ENCODE data around the gene MATN1.

MATN1 gene

DNA sequence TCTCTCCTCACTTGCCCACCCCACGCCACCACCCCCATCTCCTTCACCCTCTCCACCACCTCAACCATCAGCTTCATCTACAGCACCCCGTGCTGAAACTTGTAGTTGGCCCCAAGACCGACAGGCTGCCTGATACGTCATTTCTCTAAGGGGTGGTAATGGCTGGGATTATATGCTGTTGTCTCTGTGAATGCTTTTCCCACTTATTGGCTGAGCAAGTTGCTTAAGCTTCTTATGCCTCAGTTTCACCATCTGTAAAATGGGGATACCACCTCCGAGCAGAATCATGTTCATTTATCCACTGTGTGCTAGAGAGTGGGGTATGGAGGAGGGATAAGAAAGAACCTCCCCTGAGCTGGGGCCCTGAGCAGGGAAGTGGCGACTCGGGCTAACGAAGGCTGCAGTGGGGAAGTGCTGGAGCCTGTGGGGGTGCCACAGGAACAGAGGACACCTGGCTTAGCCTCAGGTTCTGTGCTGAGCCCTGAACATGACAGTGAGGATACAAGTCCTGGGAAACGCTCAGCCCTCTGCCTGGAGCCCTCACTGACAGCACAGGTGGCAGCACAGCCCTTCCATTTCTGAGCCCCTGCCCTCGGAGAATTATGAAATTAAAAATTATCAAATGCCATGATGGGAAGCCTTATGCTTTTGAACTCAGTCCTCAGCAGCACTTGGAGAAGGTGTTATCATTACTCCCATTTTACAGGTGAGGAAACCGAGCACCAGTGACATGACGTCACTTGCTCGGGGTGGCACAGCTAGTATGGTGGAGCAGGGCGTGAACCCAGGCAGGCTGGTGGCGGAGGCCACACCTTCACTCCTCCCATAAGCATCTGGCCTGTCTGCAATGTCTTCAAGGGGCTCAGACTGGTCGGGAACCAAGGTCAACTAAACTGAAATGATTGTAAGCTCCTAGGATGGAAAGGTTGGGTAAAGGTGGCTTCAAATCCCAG lies 2.8 kb downstream of the MATN1 start:
- no peak overlapping the region for H3K4me3 ChIP-seq (replicated peaks; ENCODE audit: insufficient read depth, low read length)
- TF ChIP-seq SPI1 (IDR thresholded peaks at IDR 0.05; ENCODE audit: borderline replicate concordance, low read depth) = peak; percentile 77; the same call in 1 of the 2 replicates
- TF ChIP-seq, protein P1, sequence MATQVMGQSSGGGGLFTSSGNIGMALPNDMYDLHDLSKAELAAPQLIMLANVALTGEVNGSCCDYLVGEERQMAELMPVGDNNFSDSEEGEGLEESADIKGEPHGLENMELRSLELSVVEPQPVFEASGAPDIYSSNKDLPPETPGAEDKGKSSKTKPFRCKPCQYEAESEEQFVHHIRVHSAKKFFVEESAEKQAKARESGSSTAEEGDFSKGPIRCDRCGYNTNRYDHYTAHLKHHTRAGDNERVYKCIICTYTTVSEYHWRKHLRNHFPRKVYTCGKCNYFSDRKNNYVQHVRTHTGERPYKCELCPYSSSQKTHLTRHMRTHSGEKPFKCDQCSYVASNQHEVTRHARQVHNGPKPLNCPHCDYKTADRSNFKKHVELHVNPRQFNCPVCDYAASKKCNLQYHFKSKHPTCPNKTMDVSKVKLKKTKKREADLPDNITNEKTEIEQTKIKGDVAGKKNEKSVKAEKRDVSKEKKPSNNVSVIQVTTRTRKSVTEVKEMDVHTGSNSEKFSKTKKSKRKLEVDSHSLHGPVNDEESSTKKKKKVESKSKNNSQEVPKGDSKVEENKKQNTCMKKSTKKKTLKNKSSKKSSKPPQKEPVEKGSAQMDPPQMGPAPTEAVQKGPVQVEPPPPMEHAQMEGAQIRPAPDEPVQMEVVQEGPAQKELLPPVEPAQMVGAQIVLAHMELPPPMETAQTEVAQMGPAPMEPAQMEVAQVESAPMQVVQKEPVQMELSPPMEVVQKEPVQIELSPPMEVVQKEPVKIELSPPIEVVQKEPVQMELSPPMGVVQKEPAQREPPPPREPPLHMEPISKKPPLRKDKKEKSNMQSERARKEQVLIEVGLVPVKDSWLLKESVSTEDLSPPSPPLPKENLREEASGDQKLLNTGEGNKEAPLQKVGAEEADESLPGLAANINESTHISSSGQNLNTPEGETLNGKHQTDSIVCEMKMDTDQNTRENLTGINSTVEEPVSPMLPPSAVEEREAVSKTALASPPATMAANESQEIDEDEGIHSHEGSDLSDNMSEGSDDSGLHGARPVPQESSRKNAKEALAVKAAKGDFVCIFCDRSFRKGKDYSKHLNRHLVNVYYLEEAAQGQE (IDR thresholded peaks at IDR 0.05; ENCODE audit: insufficient replicate concordance, low read depth) = no peak

DNA sequence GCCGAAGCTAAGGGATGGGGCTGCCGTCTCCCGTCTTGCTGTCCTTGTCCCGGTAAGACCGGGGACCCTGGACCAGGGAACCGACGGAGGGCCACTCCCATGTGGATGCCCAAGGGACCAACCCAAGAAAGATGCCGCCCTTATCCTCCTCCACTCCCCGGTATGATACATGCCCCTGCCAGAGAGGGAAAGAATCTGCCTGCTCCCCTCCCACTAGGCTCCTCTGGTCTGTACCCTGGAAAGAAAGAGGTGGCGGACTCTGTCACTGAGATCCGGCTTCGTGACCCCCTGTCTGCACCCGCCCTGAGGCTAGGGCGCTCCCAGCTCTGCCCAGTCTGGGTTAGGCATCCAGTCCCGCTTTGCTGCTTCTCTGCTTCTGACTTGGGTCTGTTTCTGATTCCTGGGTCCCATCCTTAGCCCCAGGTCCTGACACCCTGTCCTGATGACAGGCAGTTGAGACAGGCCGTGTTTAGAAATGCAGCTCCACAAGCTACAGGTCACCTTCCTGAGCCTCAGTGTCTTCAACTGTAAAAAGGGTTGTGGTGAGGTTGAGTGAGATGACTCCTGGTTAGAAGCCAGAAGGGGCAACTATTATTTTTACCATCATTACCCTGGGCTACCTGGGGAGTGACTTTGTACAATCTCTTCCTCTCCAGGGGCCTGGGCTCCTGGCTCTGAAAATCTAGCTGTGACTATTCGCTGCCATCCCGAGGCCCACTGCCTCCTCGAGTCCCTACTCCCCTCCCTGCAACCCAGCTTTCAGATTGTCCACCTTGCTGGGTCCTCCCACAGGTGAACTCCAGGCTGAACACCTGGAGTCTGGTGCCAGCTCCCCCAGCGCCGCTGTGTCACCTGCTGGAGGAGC lies 3.7 kb downstream of the MATN1 start:
- no peak for TF ChIP-seq POLR2AphosphoS5 (IDR thresholded peaks at IDR 0.05; ENCODE audit: low read depth)
- TF ChIP-seq, protein P2, sequence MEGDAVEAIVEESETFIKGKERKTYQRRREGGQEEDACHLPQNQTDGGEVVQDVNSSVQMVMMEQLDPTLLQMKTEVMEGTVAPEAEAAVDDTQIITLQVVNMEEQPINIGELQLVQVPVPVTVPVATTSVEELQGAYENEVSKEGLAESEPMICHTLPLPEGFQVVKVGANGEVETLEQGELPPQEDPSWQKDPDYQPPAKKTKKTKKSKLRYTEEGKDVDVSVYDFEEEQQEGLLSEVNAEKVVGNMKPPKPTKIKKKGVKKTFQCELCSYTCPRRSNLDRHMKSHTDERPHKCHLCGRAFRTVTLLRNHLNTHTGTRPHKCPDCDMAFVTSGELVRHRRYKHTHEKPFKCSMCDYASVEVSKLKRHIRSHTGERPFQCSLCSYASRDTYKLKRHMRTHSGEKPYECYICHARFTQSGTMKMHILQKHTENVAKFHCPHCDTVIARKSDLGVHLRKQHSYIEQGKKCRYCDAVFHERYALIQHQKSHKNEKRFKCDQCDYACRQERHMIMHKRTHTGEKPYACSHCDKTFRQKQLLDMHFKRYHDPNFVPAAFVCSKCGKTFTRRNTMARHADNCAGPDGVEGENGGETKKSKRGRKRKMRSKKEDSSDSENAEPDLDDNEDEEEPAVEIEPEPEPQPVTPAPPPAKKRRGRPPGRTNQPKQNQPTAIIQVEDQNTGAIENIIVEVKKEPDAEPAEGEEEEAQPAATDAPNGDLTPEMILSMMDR (IDR thresholded peaks at IDR 0.05; ENCODE audit: insufficient read depth, low read length) = no peak
- TF ChIP-seq SPI1 (IDR thresholded peaks at IDR 0.05; ENCODE audit: borderline replicate concordance, low read depth) = no peak
- TF ChIP-seq GABPA (IDR thresholded peaks at IDR 0.05; ENCODE audit: low read depth) = no peak
- TF ChIP-seq, protein P1 (IDR thresholded peaks at IDR 0.05; ENCODE audit: insufficient replicate concordance, low read depth) = no peak
- peak overlapping the region; percentile 89 for H3K27ac ChIP-seq (replicated peaks)
- no peaks in the 10 kb centered on the region for H3K27me3 ChIP-seq (ENCODE audit: insufficient read depth, poor library complexity, severe bottlenecking)
- DNase-seq (ENCODE audit: low read depth in 1 of 2, low spot score in 1 of 2) = peak in 1 of 2 experiments; percentile 75
- H3K4me3 ChIP-seq (replicated peaks; ENCODE audit: insufficient read depth, low read length) = peak overlapping the region; percentile 51

More for the DNA sequence above, 2.8 kb downstream of the MATN1 start:
- Histone ChIP-seq H3K27me3 (ENCODE audit: insufficient read depth, poor library complexity, severe bottlenecking) (no peaks in the 10 kb centered on the region), H3K27ac (replicated peaks) (no peak overlapping the region)
- DNase-seq (ENCODE audit: low read depth in 1 of 2, low spot score in 1 of 2) = peak in 1 of 2 experiments; percentile 43

- Histone ChIP-seq H3K27ac (replicated peaks) (peak overlapping the region; percentile 89), H3K4me3 (replicated peaks; ENCODE audit: insufficient read depth, low read length) (peak overlapping the region; percentile 51), H3K27me3 (ENCODE audit: insufficient read depth, poor library complexity, severe bottlenecking) (no peaks in the 10 kb centered on the region)
- peak; percentile 93 to 97 for DNase-seq (ENCODE audit: low read depth in 1 of 2, low spot score in 1 of 2)
- TF ChIP-seq GABPA (IDR thresholded peaks at IDR 0.05; ENCODE audit: low read depth) (no peak), SPI1 (IDR thresholded peaks at IDR 0.05; ENCODE audit: borderline replicate concordance, low read depth) (no peak), POLR2AphosphoS5 (IDR thresholded peaks at IDR 0.05; ENCODE audit: low read depth) (peak; percentile 90)
- TF ChIP-seq, protein P2 (IDR thresholded peaks at IDR 0.05; ENCODE audit: insufficient read depth, low read length) = peak; percentile 82
- TF ChIP-seq, protein P1 (IDR thresholded peaks at IDR 0.05; ENCODE audit: insufficient replicate concordance, low read depth) = peak; percentile 9
Measured at GRCh38 chr1:30718636-30719405, 4.6 kb downstream of the MATN1 start.
